Neural progenitor cell (in vitro differentiated cells): ENCODE data around the gene PORCN. TPM values are rescaled to one million over a fixed set of nuclear protein-coding genes. Genes with fewer than 3 reads are reported as not detected.

ENCODE experiments used
- DNase-seq: peaks from one replicate; pipeline ENCODE4 v3.0.0-alpha.2; 2016; ENCODE audit warnings: low spot score
- H2AFZ ChIP-seq: fragments of 200-600 bp; sonication (generic); replicated peaks from 2 replicates; pipeline ENCODE4 v1.6.1; 2016; ENCODE audit warnings: antibody characterized with exemption
- H3F3A ChIP-seq: fragments of 200-600 bp; sonication (generic); 2 replicates; pipeline ENCODE4 v1.6.1; 2016; ENCODE audit warnings: antibody characterized with exemption, low read depth
- H3K27ac ChIP-seq: fragments of 200-600 bp; sonication (generic); 2 replicates; pipeline ENCODE4 v1.5.1; 2016; ENCODE audit warnings: mild to moderate bottlenecking
- H3K27me3 ChIP-seq: fragments of 200-600 bp; sonication (generic); 2 replicates; pipeline ENCODE4 v1.6.1; 2016; ENCODE audit warnings: mild to moderate bottlenecking, moderate library complexity
- H3K36me3 ChIP-seq: fragments of 200-600 bp; sonication (generic); 2 replicates; pipeline ENCODE4 v1.5.1; 2016
- H3K4me1 ChIP-seq: fragments of 200-600 bp; sonication (generic); 2 replicates; pipeline ENCODE4 v1.6.1; 2016; ENCODE audit warnings: mixed run types
- H3K4me2 ChIP-seq: fragments of 200-600 bp; sonication (generic); 2 replicates; pipeline ENCODE4 v1.6.1; 2016
- H3K4me3 ChIP-seq: fragments of 200-600 bp; sonication (generic); 2 replicates; pipeline ENCODE4 v1.5.1; 2016
- H3K79me2 ChIP-seq: fragments of 200-600 bp; sonication (generic); 2 replicates; pipeline ENCODE4 v1.6.1; 2016; ENCODE audit warnings: low read depth
- H3K9ac ChIP-seq: fragments of 200-600 bp; sonication (generic); 2 replicates; pipeline ENCODE4 v1.6.1; 2016
- H3K9me3 ChIP-seq: fragments of 200-600 bp; sonication (generic); 2 replicates; pipeline ENCODE4 v1.5.1; 2016; ENCODE audit warnings: low read depth
- H4K20me1 ChIP-seq: fragments of 200-600 bp; sonication (generic); 2 replicates; pipeline ENCODE4 v1.6.1; 2016; ENCODE audit warnings: low read depth
- H3K27ac Mint-ChIP-seq: 3 replicates; pipeline ENCODE4 v1.8.0; 2021; ENCODE audit warnings: mixed read lengths
- H3K27me3 Mint-ChIP-seq: 2 replicates; pipeline ENCODE4 v1.8.0; 2022; ENCODE audit warnings: low read depth, mild to moderate bottlenecking, inconsistent platforms, moderate library complexity, mixed read lengths; ENCODE audit not compliant: insufficient read depth
- H3K36me3 Mint-ChIP-seq: 3 replicates; pipeline ENCODE4 v1.8.0; 2021; ENCODE audit warnings: mixed read lengths
- H3K4me1 Mint-ChIP-seq: 3 replicates; pipeline ENCODE4 v1.8.0; 2021; ENCODE audit warnings: mixed read lengths
- H3K4me3 Mint-ChIP-seq: 3 replicates; pipeline ENCODE4 v1.8.0; 2021; ENCODE audit warnings: mild to moderate bottlenecking, moderate library complexity, mixed read lengths
- H3K9me3 Mint-ChIP-seq: 3 replicates; pipeline ENCODE4 v1.8.0; 2020; ENCODE audit warnings: mixed read lengths
- CTCF ChIP-seq: fragments of 200-600 bp; sonication (generic); IDR thresholded peaks from 2 replicates; pipeline ENCODE4 v1.5.1; 2017; ENCODE audit warnings: antibody characterized with exemption, mild to moderate bottlenecking
- EZH2 ChIP-seq: fragments of 200-600 bp; sonication (generic); IDR thresholded peaks from 2 replicates; pipeline ENCODE4 v1.6.1; 2017; ENCODE audit warnings: antibody characterized with exemption, mild to moderate bottlenecking, moderate library complexity
- EZH2phosphoT487 ChIP-seq: fragments of 200-600 bp; sonication (generic); IDR thresholded peaks from 2 replicates; pipeline ENCODE4 v1.6.1; 2017; ENCODE audit warnings: antibody characterized with exemption
- total RNA-seq: library from RNA; depleted of rRNA; stranded (reverse); fragments of >200 nt; gene quantifications from 2 replicates; pipeline ENCODE4 v1.2.3, GENCODE V29; 2015; ENCODE audit warnings: low replicate concordance

Gene PORCN
- 10.8 and 21.2 TPM in 2 replicates for total RNA-seq

- Mint-ChIP-seq H3K9me3 (peaks cover 15% of the 10 kb centered on the region), H3K4me1 (peaks cover 18% of the 10 kb centered on the region), H3K36me3 (peaks cover 7% of the 10 kb centered on the region), H3K4me3 (peak within 1 kb of the TSS; percentile 92), H3K27ac (no peak within 1 kb of the TSS), H3K27me3 (peaks cover 8% of the 10 kb centered on the region)
- H3K27me3 ChIP-seq = no peaks in the 10 kb centered on the region
- H3F3A ChIP-seq = no peaks in the 10 kb centered on the region
- H4K20me1 ChIP-seq = no peaks in the 10 kb centered on the region
- H3K4me2 ChIP-seq = peak within 1 kb of the TSS; percentile 81
- H3K79me2 ChIP-seq = no peaks in the 10 kb centered on the region
- peak within 1 kb of the TSS; percentile 73 for H3K4me3 ChIP-seq
- no peaks in the 10 kb centered on the region for H3K36me3 ChIP-seq
- TF ChIP-seq EZH2 (no peak), CTCF (no peak), EZH2phosphoT487 (no peak)
- H3K4me1 ChIP-seq = peaks cover 3% of the 10 kb centered on the region
- H3K9ac ChIP-seq = peak within 1 kb of the TSS; percentile 58
- peak; percentile 84 for DNase-seq
- no peaks in the 10 kb centered on the region for H3K9me3 ChIP-seq
- peak within 1 kb of the TSS; percentile 87 for H2AFZ ChIP-seq
- no peak within 1 kb of the TSS for H3K27ac ChIP-seq
These were observed at the start of gene PORCN for GRCh38 chrX:48508400-48509244. TSS of gene PORCN (plus strand) at chrX:48508992. CDS start at chrX:48509821, 829 bp downstream.

- Histone ChIP-seq H3K4me1 (no peaks in the 10 kb centered on the region), H3K9me3 (no peaks in the 10 kb centered on the region), H3K4me3 (no peak overlapping the region), H3K79me2 (no peaks in the 10 kb centered on the region), H2AFZ (no peak overlapping the region), H3F3A (no peaks in the 10 kb centered on the region), H4K20me1 (no peaks in the 10 kb centered on the region), H3K27me3 (no peaks in the 10 kb centered on the region), H3K9ac (no peak overlapping the region), H3K36me3 (no peaks in the 10 kb centered on the region), H3K4me2 (no peak overlapping the region), H3K27ac (no peak overlapping the region)
- no peak overlapping the region for H3K4me3 Mint-ChIP-seq
- no peaks in the 10 kb centered on the region for H3K36me3 Mint-ChIP-seq
- H3K4me1 Mint-ChIP-seq = no peaks in the 10 kb centered on the region
- H3K27ac Mint-ChIP-seq = no peak overlapping the region
- peaks cover 17% of the 10 kb centered on the region for H3K9me3 Mint-ChIP-seq
- no peak for TF ChIP-seq CTCF
- TF ChIP-seq EZH2phosphoT487 = no peak
- no peak for TF ChIP-seq EZH2
- DNase-seq = no peak
- peaks cover 14% of the 10 kb centered on the region for H3K27me3 Mint-ChIP-seq
These were observed 49.3 kb upstream of the PORCN start for GRCh38 chrX:48459483-48459882.

GRCh38 chrX:48460031-48460430, 48.8 kb upstream of the PORCN start:
- Histone ChIP-seq H3K4me3 (no peak overlapping the region), H3K4me2 (no peak overlapping the region), H3K9me3 (no peaks in the 10 kb centered on the region), H3K79me2 (no peaks in the 10 kb centered on the region), H3K4me1 (no peaks in the 10 kb centered on the region), H3K27me3 (no peaks in the 10 kb centered on the region), H2AFZ (no peak overlapping the region), H3F3A (no peaks in the 10 kb centered on the region), H3K27ac (no peak overlapping the region), H3K36me3 (no peaks in the 10 kb centered on the region), H3K9ac (no peak overlapping the region), H4K20me1 (no peaks in the 10 kb centered on the region)
- no peak for TF ChIP-seq CTCF
- TF ChIP-seq EZH2 = no peak
- no peak for TF ChIP-seq EZH2phosphoT487
- no peak overlapping the region for H3K27ac Mint-ChIP-seq
- H3K4me1 Mint-ChIP-seq = no peaks in the 10 kb centered on the region
- peaks cover 17% of the 10 kb centered on the region for H3K9me3 Mint-ChIP-seq
- no peaks in the 10 kb centered on the region for H3K36me3 Mint-ChIP-seq
- no peak overlapping the region for H3K4me3 Mint-ChIP-seq
- H3K27me3 Mint-ChIP-seq = peaks cover 14% of the 10 kb centered on the region
- DNase-seq = no peak
